PC-3 (cell line): ENCODE results near the gene KDM7A. TPM values are rescaled to one million over a fixed set of nuclear protein-coding genes. Genes with fewer than 3 reads are reported as not detected.

Source experiments
- ATAC-seq: fragments of 200-7000 bp; cut with Tn5 transposase; 2 replicates; pipeline ENCODE4 v1.9.1; 2020; ENCODE audit warnings: mild to moderate bottlenecking, moderate library complexity
- Bru-seq: library from RNA; stranded (reverse); fragments of 400-500 nt; gene quantifications from one replicate; lab custom pipeline; 2021; lab: Mats Ljungman, UMichigan
- BruChase-seq, 2 experiments: library from RNA; stranded (reverse); fragments of 400-500 nt; gene quantifications; one replicate each; lab custom pipeline; 2021; lab: Mats Ljungman, UMichigan
- BruUV-seq: library from RNA; stranded (reverse); fragments of 400-500 nt; replicated peaks from 2 replicates; lab custom pipeline; 2021; lab: Mats Ljungman, UMichigan
- CTCF ChIA-PET: fragments of 300-600 bp; sonication (Branson Sonifier 250); formaldehyde crosslinking; loops from one replicate; lab custom pipeline; 2022; ENCODE audit warnings: antibody characterized with exemption; lab: Charles Lee
- POLR2A ChIA-PET: fragments of 300-600 bp; sonication (Branson Sonifier 250); formaldehyde crosslinking; loops from one replicate; lab custom pipeline; 2022; ENCODE audit warnings: antibody characterized with exemption; ENCODE audit not compliant: unreplicated experiment; lab: Charles Lee
- DNase-seq: peaks from one replicate; pipeline ENCODE4 v3.0.0-alpha.2; 2015
- H2AFZ ChIP-seq: fragments of 300-600 bp; sonication (generic); 2 replicates; pipeline ENCODE4 v1.6.0; 2016; ENCODE audit warnings: antibody characterized with exemption, low read length
- H3F3A ChIP-seq: fragments of 300-600 bp; sonication (generic); one replicate; pipeline ENCODE4 v1.6.0; 2017; ENCODE audit warnings: antibody characterized with exemption, low read length, control low read depth, mild to moderate bottlenecking; ENCODE audit not compliant: unreplicated experiment
- H3K27ac ChIP-seq: fragments of 300-600 bp; sonication (generic); 2 replicates; pipeline ENCODE4 v1.5.1; 2016; ENCODE audit warnings: mild to moderate bottlenecking, low read length
- H3K27me3 ChIP-seq: fragments of 300-600 bp; sonication (generic); 2 replicates; pipeline ENCODE4 v1.6.1; 2016; ENCODE audit warnings: low read length, mixed read lengths
- H3K36me3 ChIP-seq: fragments of 300-600 bp; sonication (generic); 2 replicates; pipeline ENCODE4 v1.6.1; 2016; ENCODE audit warnings: low read depth, mixed run types, low read length, mixed read lengths
- H3K4me1 ChIP-seq: fragments of 300-600 bp; sonication (generic); 2 replicates; pipeline ENCODE4 v1.5.1; 2016; ENCODE audit warnings: low read length; ENCODE audit not compliant: insufficient read depth
- H3K4me2 ChIP-seq: fragments of 300-600 bp; sonication (generic); 2 replicates; pipeline ENCODE4 v1.6.0; 2016; ENCODE audit warnings: low read length
- H3K4me3 ChIP-seq: fragments of 300-600 bp; sonication (generic); 2 replicates; pipeline ENCODE4 v1.5.1; 2016; ENCODE audit warnings: mild to moderate bottlenecking, low read length, mixed read lengths
- H3K79me2 ChIP-seq: fragments of 300-600 bp; sonication (generic); 2 replicates; pipeline ENCODE4 v1.6.1; 2017; ENCODE audit warnings: low read length, mixed read lengths
- H3K9ac ChIP-seq: fragments of 300-600 bp; sonication (generic); 2 replicates; pipeline ENCODE4 v1.6.0; 2016; ENCODE audit warnings: mild to moderate bottlenecking, low read length
- H3K9me2 ChIP-seq: fragments of 300-600 bp; sonication (generic); replicated peaks from 2 replicates; pipeline ENCODE4 v1.6.1; 2016; ENCODE audit warnings: mixed run types, low read length, mixed read lengths
- H3K9me3 ChIP-seq: fragments of 300-600 bp; sonication (generic); 2 replicates; pipeline ENCODE4 v1.6.1; 2016; ENCODE audit warnings: low read length, mixed read lengths
- H4K20me1 ChIP-seq: fragments of 300-600 bp; sonication (generic); 2 replicates; pipeline ENCODE4 v1.6.1; 2016; ENCODE audit warnings: low read length, mixed read lengths
- CTCF ChIP-seq: fragments of 300-600 bp; sonication (generic); conservative IDR thresholded peaks from 2 replicates; pipeline ENCODE4 v1.5.1; 2017; ENCODE audit warnings: antibody characterized with exemption, low read depth, mild to moderate bottlenecking, low read length
- EZH2 ChIP-seq: fragments of 300-600 bp; sonication (generic); IDR thresholded peaks from one replicate; pipeline ENCODE4 v1.6.1; 2017; ENCODE audit warnings: antibody characterized with exemption, mild to moderate bottlenecking, low read length; ENCODE audit not compliant: unreplicated experiment
- EZH2phosphoT487 ChIP-seq: fragments of 300-600 bp; sonication (generic); IDR thresholded peaks from 2 replicates; pipeline ENCODE4 v1.6.1; 2018; ENCODE audit warnings: mild to moderate bottlenecking, antibody characterized with exemption, low read length, borderline replicate concordance
- intact Hi-C: fragments of 100-400 bp; cut with micrococcal nuclease; formaldehyde crosslinking; loops from 2 replicates; pipeline ENCODE4 v1.9.0; 2023
- long read RNA-seq: library from polyadenylated mRNA; unstranded; transcript quantifications from one replicate; pipeline ENCODE4 v2.0.0, GENCODE V29; 2021; ENCODE audit not compliant: unreplicated experiment
- total RNA-seq: library from RNA; depleted of rRNA; stranded (reverse); fragments of >200 nt; gene quantifications from 2 replicates; pipeline ENCODE4 v1.2.3, GENCODE V29; 2014; rRNA removed

KDM7A gene
- total RNA-seq = 2.8 and 3.2 TPM in 2 replicates
- percentile 71 among the genes with signal in this experiment for Bru-seq, nascent RNA
- percentile 56 among the genes with signal in this experiment for BruChase-seq, experiment 1, labeled RNA remaining after a 6-hour chase
- percentile 70 among the genes with signal in this experiment for BruChase-seq, experiment 2, labeled RNA remaining after a 2-hour chase
- long read RNA-seq, full-length matches to known transcripts = 3 of 8 reads
- long read RNA-seq, partial matches to known transcripts = 2 of 8 reads
- long read RNA-seq, other reads (novel, unspliced or antisense) = 3 of 8 reads

GRCh38 chr7:140176811-140177702 is at the start of gene KDM7A:
KDM7A (minus strand) TSS chr7:140176983; CDS start chr7:140176937, 46 bp downstream.
- peak within 1 kb of the TSS; percentile 94 for H3K4me2 ChIP-seq
- BruUV-seq = TSS peak; percentile 70
- H2AFZ ChIP-seq = peak within 1 kb of the TSS; percentile 93
- H3K4me1 ChIP-seq = peaks cover 5% of the 10 kb centered on the region; the same call in 1 of the 2 replicates
- peak within 1 kb of the TSS; percentile 38; the same call in 1 of the 2 replicates for H3K9ac ChIP-seq
- H3K36me3 ChIP-seq = no peaks in the 10 kb centered on the region
- peak within 1 kb of the TSS; percentile 85 for H3K4me3 ChIP-seq
- no peaks in the 10 kb centered on the region for H3F3A ChIP-seq
- no peaks in the 10 kb centered on the region for H3K9me3 ChIP-seq
- no peak within 1 kb of the TSS for H3K27ac ChIP-seq
- ATAC-seq = peak; percentile 75
- DNase-seq = peak; percentile 90
- intact Hi-C loops = loop anchor here (5.0 kb wide), 2 partner anchors 55 to 400 kb away; partner anchors contain the start of gene HIPK2
- peaks cover 11% of the 10 kb centered on the region for H3K27me3 ChIP-seq
- ChIA-PET CTCF (interaction anchor here (0.7 to 1.2 kb wide), 3 partner anchors 117 to 149 kb away, joined by 3 to 6 read pairs (median 3); no protein-coding TSS in a partner anchor), POLR2A (interaction anchor here (0.5 to 0.7 kb wide), 3 partner anchors 201 to 760 kb away, joined by 4 to 5 read pairs (median 5); no protein-coding TSS in a partner anchor)
- no peaks in the 10 kb centered on the region for H4K20me1 ChIP-seq
- no peaks in the 10 kb centered on the region for H3K79me2 ChIP-seq
- no peaks in the 10 kb centered on the region for H3K9me2 ChIP-seq
- TF ChIP-seq EZH2phosphoT487 (peak; percentile 94), CTCF (no peak)

- ATAC-seq (no peak), DNase-seq (no peak)
- ChIA-PET POLR2A (no interaction called here), CTCF (no interaction called here)
- no peaks in the 10 kb centered on the region for H3K9me3 ChIP-seq
- intact Hi-C loops = no loop called here
- no TSS peak for BruUV-seq
- no peak overlapping the region for H3K27ac ChIP-seq
- no peak overlapping the region for H3K4me2 ChIP-seq
- no peaks in the 10 kb centered on the region for H3K27me3 ChIP-seq
- no peaks in the 10 kb centered on the region for H3F3A ChIP-seq
- no peaks in the 10 kb centered on the region for H3K4me1 ChIP-seq
- TF ChIP-seq CTCF (no peak), EZH2 (no peak), EZH2phosphoT487 (no peak)
- H2AFZ ChIP-seq = no peak overlapping the region
- H3K79me2 ChIP-seq = no peaks in the 10 kb centered on the region
- H3K36me3 ChIP-seq = no peaks in the 10 kb centered on the region
- no peak overlapping the region for H3K9ac ChIP-seq
- H4K20me1 ChIP-seq = no peaks in the 10 kb centered on the region
- H3K4me3 ChIP-seq = no peak overlapping the region
- no peaks in the 10 kb centered on the region for H3K9me2 ChIP-seq
Observed at GRCh38 chr7:140225562-140226249, 48.9 kb upstream of the KDM7A start.
